Measurements from ENCODE around the gene MPO.

Gene MPO

GRCh38 chr17:58224315-58224714 is 56.4 kb downstream of the MPO start:
- no peak for TF ChIP-seq CTCF (IDR thresholded peaks at IDR 0.05; ENCODE audit: low read depth, low read length)
- H3K4me3 ChIP-seq (ENCODE audit: low read depth, low read length): no peak overlapping the region

All from WI38 (cell line).